NCI-H187 treated with DMSO at 0.1 percent for 48 hours (cell line): ENCODE measurements around the gene PRKCH.
"Not testable (repeated sequence)": the region's sequence is repeated elsewhere in the genome, so short reads cannot be mapped to it uniquely, and the experiment has no call there.

Source experiments
- DNase-seq: peaks from one replicate; lab custom pipeline; 2025; lab: John Stamatoyannopoulos, UW

Gene PRKCH

DNA sequence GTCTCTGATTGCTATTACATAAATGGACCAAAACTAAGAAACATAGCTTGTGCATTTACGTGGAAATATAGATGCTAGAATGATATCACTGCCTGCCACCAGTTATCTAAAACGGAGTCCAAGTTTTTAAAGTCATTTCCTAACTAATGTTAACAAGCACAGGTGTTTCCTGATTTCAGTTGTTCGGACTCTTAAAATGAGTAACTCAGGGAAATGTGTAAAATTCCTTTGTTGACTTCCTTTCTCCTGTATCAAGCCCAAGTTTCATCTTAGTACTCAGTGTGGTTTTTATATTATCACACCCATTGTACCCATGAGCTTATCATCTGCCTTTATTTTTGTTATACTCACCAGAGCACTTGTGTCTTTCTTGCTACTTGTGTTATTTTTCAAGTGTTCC is 13.2 kb upstream of the PRKCH start:
- no peak for DNase-seq

DNA sequence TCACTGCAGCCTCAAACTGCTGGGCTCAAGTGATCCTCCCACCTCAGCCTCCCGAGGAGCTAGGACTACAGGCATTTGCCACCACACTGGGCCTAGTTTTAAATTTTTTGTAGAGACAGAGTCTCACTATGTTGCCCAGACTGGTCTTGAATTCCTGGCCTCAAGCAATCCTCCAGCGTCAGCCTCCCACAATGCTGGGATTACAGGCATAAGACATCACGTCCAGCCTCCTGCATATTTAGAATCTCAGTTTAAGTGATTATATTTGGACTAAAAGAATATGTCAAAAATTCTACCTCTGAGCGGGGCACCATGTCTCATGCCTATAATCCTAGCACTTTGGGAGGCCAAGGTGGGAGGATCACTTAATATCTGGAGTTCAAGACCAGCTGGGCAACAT is 12.7 kb upstream of the PRKCH start:
- not testable (repeated sequence) for DNase-seq

DNA sequence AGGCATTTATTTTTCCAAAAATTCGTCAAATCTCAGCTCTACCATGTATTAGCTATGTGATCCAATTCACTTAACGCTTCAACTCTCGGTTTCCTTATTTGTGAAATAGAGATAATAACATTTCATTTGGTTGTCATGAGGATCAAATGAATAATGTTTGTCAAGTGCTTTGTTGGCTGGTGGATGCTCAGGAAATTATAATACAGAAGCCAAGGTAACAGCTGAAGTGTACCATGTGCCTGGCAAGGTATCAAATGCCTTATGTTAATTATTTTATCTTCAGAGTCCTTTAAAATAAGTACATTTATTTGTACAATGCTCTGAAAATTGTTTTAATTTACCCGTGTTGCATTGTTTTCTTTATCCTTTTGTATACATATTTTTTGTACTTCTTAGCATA is 6.1 kb upstream of the PRKCH start:
- DNase-seq, result no peak

DNA sequence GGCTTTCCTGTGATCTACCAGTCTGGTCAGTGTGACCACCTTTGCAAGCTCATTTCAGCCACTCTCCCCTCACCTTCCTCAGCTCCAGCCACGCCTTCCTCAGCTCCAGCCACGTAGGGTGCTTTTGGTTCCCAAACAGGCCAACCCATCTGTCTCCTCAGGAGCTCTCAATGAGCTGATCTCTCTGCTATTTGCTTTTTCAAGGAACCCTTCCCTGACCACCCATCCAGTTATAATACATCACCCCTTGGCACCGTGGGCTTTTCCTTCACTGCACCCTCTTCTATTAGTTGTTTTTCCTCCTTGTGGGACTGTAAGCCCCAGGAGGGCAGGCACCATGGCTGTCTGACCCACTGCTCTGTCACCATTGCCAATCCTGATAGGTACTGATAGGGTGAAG is 2.3 kb upstream of the PRKCH start:
- no peak for DNase-seq

DNA sequence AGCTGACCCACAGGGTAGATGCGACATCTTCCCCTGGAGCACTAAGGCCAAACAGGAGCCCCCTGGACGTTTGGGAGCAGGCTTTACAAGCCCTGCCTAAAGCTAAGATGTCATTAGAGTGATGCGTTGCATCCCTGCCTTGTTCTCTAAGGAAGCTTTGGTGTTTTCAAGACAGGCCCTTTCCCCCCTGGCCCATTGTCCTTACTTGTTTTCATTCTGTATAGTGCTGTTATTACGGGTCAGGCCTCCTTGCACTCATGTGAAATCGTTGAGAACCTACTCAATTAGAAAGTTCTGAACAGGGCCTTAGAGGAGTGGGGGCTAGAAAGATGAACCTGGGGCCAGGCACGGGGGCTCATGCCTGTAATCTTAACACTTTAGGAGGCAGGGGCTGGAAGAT is 1.7 kb upstream of the PRKCH start:
- no peak for DNase-seq

DNA sequence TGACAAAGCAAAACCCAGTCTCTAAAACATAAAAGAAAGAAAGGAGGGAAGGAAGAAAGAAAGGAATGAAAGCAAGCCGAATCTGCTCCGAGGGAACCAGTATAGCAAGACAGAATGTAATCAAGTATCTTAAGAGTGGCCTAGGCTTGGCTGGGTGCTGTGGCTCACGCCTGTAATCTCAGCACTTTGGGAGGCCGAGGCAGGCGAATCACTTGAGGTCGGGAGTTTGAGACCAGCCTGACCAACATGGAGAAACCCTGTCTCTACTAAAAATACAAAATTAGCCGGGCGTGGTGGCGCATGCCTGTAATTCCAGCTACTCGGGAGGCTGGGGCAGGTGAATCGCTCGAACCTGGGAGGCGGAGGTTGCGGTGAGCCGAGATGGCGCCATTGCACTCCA is 1.2 kb upstream of the PRKCH start:
- not testable (repeated sequence) for DNase-seq

DNA sequence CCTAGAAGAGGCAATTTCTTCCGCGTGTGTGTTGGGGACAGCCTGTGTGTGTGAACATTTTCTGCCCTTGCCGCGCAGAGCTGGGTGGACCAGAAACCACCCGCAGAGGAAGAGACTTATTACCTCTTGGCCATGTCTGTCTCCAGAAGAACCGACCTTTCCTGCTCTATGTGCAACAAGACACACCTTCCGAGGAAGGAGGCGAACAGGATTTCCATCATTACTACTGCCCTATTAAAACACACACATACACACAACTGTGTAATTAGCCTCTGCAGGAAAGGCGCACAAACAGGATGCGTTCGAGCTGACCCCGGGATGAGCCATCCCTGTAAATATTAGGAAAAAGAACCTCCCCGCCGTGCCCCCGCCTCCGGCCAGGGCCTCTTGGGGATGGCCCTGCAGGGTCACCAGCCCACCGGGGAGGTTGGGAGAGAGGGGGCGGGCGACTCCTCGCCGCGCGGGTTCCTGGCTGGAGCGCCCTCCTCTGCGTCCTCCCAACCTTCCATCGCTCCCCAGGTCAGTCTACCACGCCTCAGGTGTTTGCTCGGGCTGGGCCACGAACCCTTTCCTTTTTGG is 484 bp upstream of the PRKCH start:
- no peak for DNase-seq

DNA sequence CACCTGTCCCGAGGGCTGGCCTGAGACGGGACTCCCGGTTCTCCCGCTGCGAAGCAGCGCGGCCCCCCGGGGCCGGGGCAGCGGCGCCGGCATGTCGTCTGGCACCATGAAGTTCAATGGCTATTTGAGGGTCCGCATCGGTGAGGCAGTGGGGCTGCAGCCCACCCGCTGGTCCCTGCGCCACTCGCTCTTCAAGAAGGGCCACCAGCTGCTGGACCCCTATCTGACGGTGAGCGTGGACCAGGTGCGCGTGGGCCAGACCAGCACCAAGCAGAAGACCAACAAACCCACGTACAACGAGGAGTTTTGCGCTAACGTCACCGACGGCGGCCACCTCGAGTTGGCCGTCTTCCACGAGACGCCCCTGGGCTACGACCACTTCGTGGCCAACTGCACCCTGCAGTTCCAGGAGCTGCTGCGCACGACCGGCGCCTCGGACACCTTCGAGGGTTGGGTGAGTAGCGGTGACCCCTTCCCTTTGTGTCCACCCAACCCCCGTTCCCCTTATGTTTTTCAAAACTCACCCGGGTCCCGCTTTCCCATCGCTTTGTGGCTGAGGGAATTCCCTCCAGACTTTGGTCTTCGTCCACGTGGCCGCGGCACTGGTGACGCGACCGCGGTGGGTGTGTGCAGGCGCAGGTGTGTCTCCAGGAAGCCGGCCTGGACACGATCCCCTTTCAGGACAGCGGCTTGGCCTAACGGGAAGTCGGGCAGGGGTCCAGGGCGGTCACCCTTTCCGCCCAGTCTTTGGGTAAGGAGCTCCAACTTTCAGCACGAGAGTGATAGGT is 826 bp downstream of the PRKCH start:
- no peak for DNase-seq

DNA sequence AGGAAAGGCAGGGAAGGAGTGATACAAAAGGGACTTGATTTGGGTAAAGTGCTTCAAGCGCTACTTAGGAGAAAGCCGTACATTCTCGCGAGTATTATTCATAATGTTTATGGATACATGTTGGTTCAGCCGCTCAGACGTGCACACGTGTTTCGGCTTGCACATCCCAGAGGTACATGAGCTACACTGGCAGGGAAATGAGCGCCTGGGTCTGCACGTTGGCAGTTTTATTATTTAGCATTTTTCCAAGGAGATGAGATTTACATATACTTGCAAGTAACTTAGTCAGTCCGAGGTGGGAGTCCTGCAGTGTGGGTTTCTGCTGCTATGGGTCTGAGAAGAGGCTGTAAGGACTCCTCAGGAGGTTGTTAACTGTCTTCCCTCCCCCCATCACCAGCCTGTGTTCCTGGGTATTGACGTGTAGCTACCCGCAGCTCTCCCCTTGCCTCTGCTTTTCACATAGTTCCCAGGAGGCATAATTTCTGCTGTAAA is 1.5 kb downstream of the PRKCH start:
- DNase-seq, result no peak

DNA sequence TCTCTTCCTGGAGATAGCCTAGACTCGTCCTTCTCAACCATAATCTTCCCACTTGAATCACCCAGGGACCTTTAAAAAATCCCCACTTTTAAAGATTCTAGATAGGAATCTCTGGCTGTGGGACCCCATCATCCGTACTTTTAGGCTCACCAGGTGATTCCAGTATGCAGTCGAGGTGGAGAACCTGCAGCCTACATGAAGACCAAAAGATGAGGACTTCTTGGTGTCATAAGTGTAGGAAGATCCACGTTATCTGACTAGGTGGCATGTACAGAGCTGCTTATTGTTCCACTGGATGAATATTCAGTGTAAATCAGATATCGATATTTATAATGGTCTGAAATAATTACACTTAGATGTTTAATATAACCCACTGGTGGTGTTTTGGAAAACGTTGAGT is 2.6 kb downstream of the PRKCH start:
- no peak for DNase-seq

DNA sequence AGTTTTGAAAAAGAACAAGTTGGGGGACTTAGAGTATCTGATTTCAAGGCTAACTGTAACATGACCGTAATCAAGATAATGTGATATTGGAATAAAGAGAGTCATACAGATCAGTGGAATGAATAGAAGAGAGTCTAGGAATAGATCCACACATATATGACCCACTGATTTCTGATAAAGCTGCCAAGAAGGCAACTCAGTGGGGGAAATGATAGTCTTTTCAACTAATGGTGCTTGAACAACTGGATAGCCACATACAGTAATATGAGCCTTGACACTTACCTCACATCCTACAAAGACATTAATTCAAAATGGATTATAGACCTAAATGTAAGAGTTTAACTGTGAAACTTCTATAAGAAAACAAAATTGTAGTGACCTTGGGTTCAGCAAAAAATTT is 3.8 kb downstream of the PRKCH start:
- DNase-seq, result no peak

DNA sequence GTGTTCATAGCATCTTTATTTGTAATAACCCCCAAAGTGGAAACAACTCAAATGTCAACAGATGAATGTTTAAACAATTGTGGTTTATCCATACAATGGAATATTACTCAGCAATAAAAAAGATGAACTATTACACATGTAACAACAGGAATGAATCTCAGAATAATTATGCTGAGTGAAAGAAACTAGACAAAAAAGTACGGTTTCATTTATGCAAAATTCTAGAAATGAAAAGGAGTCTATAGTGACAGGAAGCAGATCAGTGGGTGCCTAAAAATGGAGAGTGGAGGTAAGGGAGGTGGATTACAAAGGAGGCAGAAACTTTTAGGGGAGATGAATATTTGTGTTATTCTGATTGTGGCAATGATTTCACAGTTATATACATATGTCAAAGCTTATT is 4.8 kb downstream of the PRKCH start:
- no peak for DNase-seq

DNA sequence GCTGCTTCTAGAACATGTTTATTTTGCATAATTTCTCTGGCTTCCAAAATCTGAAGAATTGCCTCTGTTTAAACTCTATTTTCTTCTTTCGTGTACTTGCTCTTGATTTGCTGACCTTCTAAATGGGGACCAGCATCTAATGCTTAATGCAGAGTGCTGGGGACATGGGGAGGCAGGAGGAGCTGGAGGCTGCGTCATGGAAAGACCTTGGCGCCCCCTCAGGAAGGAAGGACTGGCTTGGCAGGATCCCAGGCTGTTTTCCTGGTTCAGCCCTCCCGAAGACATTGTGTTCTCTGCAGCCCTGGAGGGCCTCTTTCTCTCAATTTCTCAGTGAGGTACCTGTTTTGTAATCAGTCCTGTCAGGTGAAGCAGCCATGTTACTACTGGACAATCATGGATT is 5.5 kb downstream of the PRKCH start:
- no peak for DNase-seq

DNA sequence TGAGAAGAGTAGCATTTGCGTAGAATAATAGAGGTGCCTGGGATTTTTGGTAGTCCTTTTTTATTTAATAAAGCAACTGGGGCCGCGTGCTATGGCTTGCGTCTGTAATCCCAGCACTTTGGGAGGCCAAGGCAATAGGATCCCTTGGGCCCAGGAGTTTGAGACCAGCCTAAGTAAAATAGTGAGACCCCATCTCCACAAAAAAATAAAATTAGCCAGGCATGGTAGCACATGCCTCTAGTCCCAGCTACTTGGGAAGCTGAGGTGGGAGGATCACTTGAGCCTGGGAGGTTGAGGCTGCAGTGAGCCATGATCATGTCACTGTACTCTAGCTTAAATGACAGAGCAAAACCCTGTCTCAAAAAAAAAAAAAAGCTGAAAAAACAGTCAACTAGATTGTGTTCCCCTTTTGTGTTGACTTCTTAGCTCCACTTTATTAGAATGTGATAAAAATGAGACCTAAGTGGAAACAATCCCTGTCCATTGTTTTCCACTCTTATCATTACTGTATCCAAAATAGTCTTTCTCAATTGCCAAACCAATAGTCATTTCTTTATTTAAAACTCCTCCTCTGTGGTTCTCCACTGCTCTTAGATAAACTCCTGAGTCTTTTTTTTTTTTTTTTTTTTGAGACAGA is 7.4 kb downstream of the PRKCH start:
- DNase-seq, result no peak

DNA sequence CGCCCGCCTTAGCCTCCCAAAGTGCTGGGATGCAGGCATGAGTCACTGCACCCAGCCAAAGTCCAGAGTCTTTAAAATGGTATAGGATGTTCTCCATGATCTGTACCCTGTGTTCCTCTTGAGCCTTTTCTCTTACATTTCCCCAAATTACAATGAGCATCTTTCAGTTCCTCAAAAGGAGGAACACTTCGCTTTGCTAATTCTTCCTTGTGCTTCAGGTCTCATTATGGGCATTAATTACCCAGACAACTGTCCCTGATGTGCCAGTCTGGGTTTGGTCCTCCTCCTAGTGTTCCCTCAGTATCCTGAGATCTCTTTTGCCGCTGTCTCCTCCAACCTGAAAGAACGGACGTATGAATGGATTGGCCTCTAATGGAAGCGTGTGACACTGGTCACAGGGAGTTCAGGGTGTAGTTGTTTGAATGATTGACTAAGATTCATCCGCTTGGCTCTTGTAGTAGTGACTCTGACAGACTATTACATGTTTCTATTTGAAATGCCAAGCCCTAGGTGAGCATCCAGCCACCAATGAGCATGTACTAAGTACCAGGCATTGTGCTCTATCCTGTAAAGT is 8.2 kb downstream of the PRKCH start:
- no peak for DNase-seq

DNA sequence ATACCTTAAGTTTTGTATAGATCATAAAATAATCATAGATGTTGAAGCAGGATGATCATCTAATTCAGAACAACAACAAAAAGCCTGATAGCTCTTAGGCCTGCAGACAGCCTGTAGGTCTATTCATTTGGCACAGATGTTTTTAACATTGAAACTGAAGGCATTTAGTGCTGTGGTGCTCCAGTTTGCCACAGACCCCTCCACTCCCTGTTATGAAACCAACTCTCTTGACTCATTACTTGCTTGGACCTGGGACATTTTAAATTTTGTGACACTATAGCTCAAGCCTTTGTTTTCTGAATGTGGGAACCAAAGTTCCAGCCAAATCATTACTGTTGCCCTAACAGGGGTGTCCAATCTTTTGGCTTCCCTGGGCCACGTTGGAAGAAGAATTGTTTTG is 9.1 kb downstream of the PRKCH start:
- no peak for DNase-seq

DNA sequence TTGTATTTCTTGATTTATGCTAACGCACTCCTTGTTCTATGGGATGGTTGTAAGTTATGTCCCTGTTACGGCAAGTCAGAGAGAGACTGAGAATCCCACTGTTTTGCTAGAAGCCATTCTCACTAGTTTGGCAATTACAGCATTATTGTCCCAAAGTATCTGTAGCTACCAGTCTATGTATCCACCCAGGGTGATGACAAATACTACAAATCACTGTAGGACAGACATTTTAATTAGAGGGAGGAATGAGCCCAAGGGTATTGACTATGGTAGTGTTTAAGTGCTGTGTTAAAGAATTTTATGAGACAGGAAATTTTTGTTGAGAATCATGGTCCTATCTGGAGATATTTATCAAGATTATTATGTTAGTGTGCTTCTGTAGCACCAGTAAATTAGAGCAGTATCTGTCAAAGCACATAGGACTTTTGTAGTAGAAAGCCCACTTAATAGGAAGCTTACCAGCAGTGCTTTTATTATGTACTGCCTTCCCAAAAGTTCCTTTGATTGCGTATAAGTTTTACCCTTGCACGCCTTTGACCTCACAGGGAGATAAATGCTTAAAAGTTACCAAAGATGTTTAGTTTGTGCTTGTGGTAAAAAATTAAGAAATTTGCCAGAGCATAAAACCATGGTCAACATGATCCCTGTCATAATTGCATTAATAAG is 10.7 kb downstream of the PRKCH start:
- no peak for DNase-seq

DNA sequence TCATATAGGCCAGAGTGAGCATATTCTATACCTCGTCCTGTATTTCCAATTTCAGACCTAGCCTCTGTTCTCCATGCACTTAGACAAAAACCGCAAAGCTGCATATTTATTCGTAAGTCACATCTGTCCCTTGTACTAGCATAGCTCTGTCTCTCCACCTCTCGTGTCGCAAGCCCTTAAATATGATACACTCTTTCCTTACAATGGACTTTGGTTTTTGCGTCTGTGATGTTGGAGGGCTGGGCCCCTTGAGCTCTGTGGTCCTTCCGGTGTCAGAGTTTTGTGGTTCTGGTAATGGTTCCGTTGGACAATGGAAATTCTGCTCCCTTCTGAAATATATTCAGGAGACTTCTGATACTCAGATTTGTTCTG is 11.3 kb downstream of the PRKCH start:
- no peak for DNase-seq

DNA sequence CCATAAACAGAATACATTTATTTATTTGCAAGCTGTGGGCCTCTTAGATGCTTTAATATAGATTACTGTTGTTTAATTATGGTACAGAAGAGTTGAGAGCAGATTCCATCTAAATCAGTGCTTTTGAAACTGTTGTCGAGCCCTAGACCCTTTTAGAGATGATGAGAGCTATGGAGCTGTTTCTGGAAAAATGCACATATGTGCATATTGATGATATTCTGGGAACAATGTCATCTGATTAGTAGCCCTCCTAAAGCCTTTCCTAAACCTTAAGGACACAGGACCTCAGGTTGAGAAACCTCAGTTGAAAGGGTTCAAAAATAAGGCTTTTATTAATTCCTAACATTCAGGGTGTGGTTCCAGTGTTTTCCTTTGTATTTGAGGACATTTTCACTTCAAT is 11.7 kb downstream of the PRKCH start:
- DNase-seq, result no peak

DNA sequence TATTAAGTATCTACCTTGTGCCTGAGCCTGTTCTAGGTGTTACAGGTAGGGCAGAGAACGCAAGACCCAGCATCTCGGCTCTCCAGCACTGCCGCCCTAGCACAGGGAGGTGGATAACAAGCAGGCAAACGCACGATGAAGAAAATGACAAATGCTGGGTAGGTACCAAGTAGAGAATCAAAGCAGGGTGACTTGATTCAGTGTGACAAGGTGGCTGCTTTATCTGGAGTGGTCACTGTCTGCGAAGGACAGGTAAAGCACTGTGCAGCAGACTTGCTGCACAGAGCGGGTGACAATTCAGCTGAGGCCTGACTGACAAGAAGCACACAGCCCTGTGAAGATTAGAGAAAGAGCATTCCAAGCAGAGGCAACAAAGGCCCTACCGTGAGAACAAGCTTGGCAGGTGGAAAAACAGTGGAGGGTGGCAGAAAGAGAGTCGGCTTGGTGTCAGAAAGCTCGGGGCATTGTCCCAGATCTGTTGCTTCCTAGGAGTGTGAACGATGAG is 12.9 kb downstream of the PRKCH start:
- DNase-seq, result no peak

DNA sequence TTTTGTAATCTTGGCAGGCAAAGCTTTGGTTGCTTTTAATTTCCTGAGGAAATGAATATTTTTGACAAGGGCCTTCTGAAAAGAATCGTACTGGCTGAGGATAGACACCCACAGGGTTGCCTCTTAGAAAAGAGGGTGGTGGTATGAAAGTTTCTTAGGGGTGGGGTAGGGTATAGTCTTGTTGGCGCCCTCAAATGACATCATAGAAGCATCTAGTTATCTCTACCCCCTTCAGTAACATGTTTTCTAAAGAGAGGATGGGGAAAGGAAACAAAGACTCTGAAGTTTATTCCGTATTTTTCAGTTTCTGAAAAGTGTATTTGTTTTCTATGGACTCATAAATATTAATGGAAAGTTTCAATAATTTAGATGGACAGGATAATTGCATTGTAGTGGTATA is 13.7 kb downstream of the PRKCH start:
- no peak for DNase-seq

DNA sequence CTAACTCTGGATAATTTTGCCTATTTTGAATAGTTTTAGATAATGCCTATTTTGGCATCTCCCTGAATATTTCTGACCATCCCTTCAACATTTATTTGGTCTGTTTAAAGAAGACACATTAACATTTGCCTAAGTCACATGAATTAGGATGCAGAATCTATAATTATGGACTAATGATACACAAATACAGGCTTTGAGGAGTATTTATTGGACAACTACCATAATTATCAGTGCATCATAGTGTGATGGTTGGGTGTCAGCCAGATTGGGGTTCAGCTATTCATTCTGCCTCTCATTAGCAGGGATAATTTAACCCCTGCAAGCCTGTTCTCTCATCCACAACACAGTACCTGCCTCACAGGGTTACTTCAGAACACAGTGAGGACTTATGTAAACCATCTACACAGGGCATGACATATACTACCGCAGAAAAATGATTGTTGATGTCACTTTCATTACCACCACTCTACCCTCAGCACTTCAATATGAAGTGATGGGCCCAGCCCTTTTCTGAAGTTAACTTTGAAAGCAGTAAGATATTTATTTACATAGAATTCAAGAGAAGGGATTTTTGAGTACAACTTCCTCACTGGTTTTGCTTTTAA is 14.4 kb downstream of the PRKCH start:
- DNase-seq, result no peak
